ENCODE results near the gene TTC19. TPM values are rescaled to one million over a fixed set of nuclear protein-coding genes. Genes with fewer than 3 reads are reported as not detected.

TTC19 gene
- total and polyA plus RNA-seq, 4 donors, result 16.1 to 29.8 (median 24.6) TPM

- H3K27ac ChIP-seq (ENCODE audit: low read depth in 1 of 2, low read length in 2 of 2), result no peak overlapping the region
- WGBS, result 89% methylated on average over 1 of the region's 1 CpG
- no peak overlapping the region for H3K4me3 ChIP-seq (ENCODE audit: low read depth in 1 of 3, low read length in 3 of 3)
- H3K27me3 ChIP-seq (ENCODE audit: control insufficient read depth in 4 of 4, insufficient read depth in 4 of 4, low read length in 3 of 4), result no peaks in the 10 kb centered on the region
- H3K9ac ChIP-seq (ENCODE audit: low read depth in 1 of 2, low read length in 2 of 2), result no peak overlapping the region
- no peaks in the 10 kb centered on the region for H3K9me3 ChIP-seq (ENCODE audit: control insufficient read depth in 4 of 4, low read length in 3 of 4)
- TF ChIP-seq RXRA (IDR thresholded peaks at IDR 0.05) (no peak), TAF1 (conservative IDR thresholded peaks at IDR 0.05) (no peak), ZBTB33 (IDR thresholded peaks at IDR 0.05) (no peak), REST (IDR thresholded peaks at IDR 0.05) (no peak), RAD21 (IDR thresholded peaks at IDR 0.05) (no peak), FOXA1 (IDR thresholded peaks at IDR 0.05) (no peak), ATF3 (IDR thresholded peaks at IDR 0.05) (no peak), YY1 (IDR thresholded peaks at IDR 0.05) (no peak), EGR1 (IDR thresholded peaks at IDR 0.05; ENCODE audit: low read depth in 2 of 2) (no peak), SP1 (IDR thresholded peaks at IDR 0.05) (no peak), HNF4A (conservative IDR thresholded peaks at IDR 0.05) (no peak), GABPA (IDR thresholded peaks at IDR 0.05 in 1 of 2, conservative IDR thresholded peaks at IDR 0.05 in 1 of 2) (no peak), HNF4G (IDR thresholded peaks at IDR 0.05) (no peak)
- peaks cover 14 to 81% (median 61%) of the 10 kb centered on the region in 4 donors for H3K36me3 ChIP-seq (ENCODE audit: control insufficient read depth in 4 of 4, insufficient read depth in 3 of 4, low read depth in 1 of 4, low read length in 3 of 4)
- no peaks in the 10 kb centered on the region for H3K4me1 ChIP-seq (ENCODE audit: control insufficient read depth in 4 of 4, insufficient read depth in 4 of 4, low read length in 3 of 4)
- no peak for DNase-seq (ENCODE audit: low spot score)
Observed at GRCh38 chr17:16072031-16072430, 72.4 kb downstream of the TTC19 start.

- Histone ChIP-seq H3K9me3 (ENCODE audit: control insufficient read depth in 4 of 4, low read length in 3 of 4) (no peaks in the 10 kb centered on the region), H3K4me1 (ENCODE audit: control insufficient read depth in 4 of 4, insufficient read depth in 4 of 4, low read length in 3 of 4) (no peaks in the 10 kb centered on the region), H3K27ac (ENCODE audit: low read depth in 1 of 2, low read length in 2 of 2) (no peak overlapping the region), H3K36me3 (ENCODE audit: control insufficient read depth in 4 of 4, insufficient read depth in 3 of 4, low read depth in 1 of 4, low read length in 3 of 4) (peaks cover 14 to 74% (median 58%) of the 10 kb centered on the region in 4 donors), H3K9ac (ENCODE audit: low read depth in 1 of 2, low read length in 2 of 2) (no peak overlapping the region), H3K27me3 (ENCODE audit: control insufficient read depth in 4 of 4, insufficient read depth in 4 of 4, low read length in 3 of 4) (no peaks in the 10 kb centered on the region), H3K4me3 (ENCODE audit: low read depth in 1 of 3, low read length in 3 of 3) (no peak overlapping the region)
- TF ChIP-seq HNF4G (IDR thresholded peaks at IDR 0.05) (no peak), FOXA2 (IDR thresholded peaks at IDR 0.05) (no peak), MAX (IDR thresholded peaks at IDR 0.05) (no peak)
- no peak for DNase-seq (ENCODE audit: low spot score)
- 96% methylated on average over 4 of the region's 4 CpGs for WGBS
Observed at GRCh38 chr17:16073845-16074244, 74.2 kb downstream of the TTC19 start.

All from liver (tissue), 9 donors.